Epithelial cell of proximal tubule (primary cell): ENCODE data around the gene ATP8B3. TPM values are rescaled to one million over a fixed set of nuclear protein-coding genes. Genes with fewer than 3 reads are reported as not detected.
"Not testable (repeated sequence)": the region's sequence is repeated elsewhere in the genome, so short reads cannot be mapped to it uniquely, and the experiment has no call there.

ENCODE experiments used
- DNase-seq: peaks from one replicate; pipeline ENCODE4 v3.0.0-alpha.2; 2011; ENCODE audit warnings: low read depth
- H3K4me3 ChIP-seq: 2 replicates; pipeline ENCODE4 v1.5.1; 2011; ENCODE audit warnings: low read depth, mild to moderate bottlenecking, low read length
- total RNA-seq: library from RNA; depleted of rRNA; stranded (reverse); fragments of >200 nt; gene quantifications from 2 replicates; pipeline ENCODE4 v1.2.3, GENCODE V29; 2015
- TF ChIP-seq, protein P1 (sequence below): conservative IDR thresholded peaks from 2 replicates; pipeline ENCODE4 v1.5.1; 2012; ENCODE audit warnings: low read depth, mild to moderate bottlenecking, low read length

Gene ATP8B3
- total RNA-seq, 1 donor from 2014 or later, result 1.7 TPM

DNA sequence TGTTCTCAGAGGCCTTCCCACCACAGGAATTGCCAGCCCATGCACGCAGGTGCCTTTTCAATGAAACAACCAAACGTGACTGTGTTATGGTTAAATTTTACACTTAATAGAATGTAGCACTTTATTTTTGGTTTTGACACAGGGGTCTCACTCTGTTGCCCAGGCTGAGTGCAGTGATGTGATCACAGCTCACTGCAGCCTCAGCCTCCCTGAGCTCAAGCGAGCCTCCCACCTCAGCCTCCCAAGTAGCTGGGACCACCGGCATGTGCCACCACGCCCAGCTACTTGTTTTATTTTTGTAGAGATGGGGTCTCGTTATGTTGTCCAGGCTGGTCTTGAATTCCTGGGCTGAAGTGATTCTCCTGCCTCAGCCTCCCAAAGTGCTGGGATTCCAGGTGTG is 7.2 kb downstream of the ATP8B3 start:
- H3K4me3 ChIP-seq, result no peak overlapping the region
- no peak for DNase-seq

DNA sequence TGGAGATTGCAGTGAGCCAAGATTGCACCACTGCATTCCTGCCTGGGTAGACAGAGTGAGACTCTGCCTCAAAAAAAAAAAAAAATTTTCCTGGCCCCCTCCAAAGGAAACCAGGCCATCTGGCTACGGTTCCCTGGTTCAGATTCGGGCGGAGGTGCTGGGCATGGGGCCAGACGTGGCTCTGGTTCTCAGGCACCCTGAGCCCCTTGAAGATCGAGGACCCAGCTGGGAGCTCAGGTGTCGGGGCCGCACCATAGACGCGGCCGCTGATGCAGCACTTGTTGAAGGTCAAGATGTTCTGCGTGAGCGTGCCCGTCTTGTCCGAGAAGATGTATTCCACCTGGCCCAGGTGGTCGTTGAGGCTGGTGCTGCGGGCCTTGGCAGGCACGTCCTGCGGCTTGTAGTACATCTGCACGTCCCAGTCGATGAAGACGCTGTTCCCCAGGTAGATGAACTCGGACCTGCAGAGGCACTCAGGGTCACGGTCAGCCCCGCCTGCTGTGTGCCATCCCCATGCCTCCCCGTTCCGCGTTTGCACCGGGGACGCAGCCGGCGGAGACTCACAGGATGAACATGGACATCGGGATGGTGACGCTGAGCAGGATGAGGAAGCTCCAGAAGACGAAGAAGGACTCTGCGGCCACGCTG is 12.3 kb downstream of the ATP8B3 start:
- TF ChIP-seq, protein P1, sequence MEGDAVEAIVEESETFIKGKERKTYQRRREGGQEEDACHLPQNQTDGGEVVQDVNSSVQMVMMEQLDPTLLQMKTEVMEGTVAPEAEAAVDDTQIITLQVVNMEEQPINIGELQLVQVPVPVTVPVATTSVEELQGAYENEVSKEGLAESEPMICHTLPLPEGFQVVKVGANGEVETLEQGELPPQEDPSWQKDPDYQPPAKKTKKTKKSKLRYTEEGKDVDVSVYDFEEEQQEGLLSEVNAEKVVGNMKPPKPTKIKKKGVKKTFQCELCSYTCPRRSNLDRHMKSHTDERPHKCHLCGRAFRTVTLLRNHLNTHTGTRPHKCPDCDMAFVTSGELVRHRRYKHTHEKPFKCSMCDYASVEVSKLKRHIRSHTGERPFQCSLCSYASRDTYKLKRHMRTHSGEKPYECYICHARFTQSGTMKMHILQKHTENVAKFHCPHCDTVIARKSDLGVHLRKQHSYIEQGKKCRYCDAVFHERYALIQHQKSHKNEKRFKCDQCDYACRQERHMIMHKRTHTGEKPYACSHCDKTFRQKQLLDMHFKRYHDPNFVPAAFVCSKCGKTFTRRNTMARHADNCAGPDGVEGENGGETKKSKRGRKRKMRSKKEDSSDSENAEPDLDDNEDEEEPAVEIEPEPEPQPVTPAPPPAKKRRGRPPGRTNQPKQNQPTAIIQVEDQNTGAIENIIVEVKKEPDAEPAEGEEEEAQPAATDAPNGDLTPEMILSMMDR, result no peak
- no peak for DNase-seq

More for the DNA sequence above, 7.2 kb downstream of the ATP8B3 start:
- TF ChIP-seq, protein P1, result no peak

DNA sequence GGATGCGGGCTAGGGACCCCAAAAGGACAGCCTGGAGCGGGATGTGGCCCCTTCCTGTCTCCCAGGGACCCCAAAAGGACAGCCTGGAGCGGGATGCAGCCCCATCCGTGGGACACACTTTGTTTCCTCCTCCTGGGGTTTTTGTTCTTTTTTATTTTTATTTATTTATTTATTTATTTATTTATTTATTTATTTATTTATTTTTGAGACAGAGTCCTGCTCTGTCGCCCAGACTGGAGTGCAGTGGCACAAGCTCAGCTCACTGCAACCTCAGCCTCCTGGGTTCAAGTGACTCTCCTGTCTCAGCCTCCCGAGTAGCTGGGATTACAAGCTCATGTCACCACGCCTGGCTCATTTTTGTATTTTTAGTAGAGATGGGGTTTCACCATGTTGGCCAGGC is 14.8 kb downstream of the ATP8B3 start:
- not testable (repeated sequence) for DNase-seq

More for the DNA sequence above, 12.3 kb downstream of the ATP8B3 start:
- no peak overlapping the region for H3K4me3 ChIP-seq

DNA sequence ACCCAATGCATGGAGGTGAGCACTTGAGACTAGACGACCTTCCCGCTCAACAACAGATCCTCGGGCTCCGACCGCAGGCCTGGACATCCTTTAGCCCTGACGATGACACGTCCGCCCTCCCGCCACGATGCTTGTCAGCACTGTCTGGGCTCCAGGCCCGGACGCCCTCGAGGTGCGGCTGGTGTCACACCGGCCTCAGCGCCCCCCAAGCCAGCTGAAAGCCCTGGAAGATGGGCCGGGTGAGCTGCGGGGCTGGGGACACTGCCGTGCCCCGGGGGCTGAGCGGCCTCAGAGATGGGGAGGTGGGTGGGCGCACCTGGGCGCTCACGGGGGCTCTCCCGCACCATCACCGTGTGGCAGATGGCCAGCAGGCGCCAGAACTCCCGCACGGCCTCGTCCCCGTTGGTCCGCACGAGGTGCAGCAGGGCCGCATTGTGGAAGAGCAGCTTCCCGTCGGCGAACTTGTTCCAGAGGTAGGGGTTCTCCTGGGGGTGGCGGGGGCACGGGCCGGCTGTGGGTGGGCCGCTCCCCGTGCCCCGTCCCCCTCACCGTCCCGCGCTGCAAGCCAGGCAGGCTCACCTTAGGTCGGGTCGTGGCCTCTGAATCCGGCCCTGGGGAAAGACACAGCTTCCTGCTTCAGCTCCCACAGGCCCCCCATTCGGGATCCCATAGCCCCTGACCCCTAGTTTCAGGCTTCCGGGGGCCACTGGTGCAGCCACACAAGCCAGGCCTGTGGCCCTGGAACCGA is 15.5 kb downstream of the ATP8B3 start:
- no peak overlapping the region for H3K4me3 ChIP-seq
- no peak for DNase-seq
- TF ChIP-seq, protein P1, result no peak

More for the DNA sequence above, 14.8 kb downstream of the ATP8B3 start:
- H3K4me3 ChIP-seq, result not testable (repeated sequence)

DNA sequence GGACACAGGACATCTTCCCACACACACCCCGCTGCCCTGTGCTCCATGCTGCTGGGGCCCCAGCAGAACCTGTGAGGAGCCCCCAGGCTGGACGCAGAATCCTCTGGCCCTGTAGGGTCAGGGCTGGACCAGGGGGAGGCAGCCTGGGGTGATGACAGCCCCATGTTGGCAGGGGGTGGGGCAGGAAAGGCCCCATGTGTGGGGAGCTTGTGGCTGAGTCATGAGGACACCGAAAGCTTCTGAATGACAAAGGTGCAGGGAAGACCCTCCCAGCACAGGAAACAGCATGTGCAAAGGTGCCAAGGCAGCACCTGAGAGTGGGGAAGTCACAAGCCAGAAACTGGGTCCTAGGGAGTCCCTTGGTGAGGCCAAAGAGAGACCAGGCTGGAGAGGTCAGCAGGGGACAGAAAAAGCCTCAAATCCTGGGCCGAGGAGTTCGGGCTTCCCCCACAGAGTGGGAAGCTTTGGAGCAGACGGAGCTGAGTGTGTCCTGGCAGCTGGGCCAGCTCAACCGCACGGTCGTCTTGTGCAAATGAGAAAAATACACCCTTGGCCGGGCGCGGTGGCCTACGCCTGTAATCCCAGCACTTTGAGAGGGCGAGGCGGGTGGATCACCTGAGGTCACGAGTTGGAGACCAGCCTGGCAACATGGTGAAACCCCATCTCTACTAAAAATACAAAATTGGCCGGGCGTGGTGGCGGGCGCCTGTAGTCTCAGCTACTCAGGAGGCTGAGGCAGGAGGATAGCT is 17.5 kb downstream of the ATP8B3 start:
- DNase-seq, result no peak
- no peak overlapping the region for H3K4me3 ChIP-seq
- TF ChIP-seq, protein P1, result no peak

DNA sequence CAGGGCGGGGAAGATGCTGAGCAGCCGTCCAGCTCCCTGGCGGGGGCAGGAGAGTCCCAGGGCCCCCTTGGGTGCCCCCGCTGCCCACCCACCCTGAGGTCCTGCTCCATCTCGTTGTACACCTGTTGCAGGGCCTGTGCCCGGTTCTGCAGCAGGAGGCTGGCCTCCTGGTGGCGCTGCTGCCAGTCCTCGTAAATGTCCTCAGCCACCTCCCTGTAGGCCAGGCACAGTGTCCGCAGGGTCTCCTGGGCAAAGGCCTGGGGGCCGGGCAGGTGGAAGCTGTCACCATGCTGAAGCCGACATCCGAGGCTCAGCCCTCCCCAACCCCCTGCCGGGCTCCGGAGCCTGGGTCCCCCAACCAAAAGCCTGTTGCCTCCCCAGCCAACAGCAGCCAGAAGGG is 20.2 kb downstream of the ATP8B3 start:
- TF ChIP-seq, protein P1, result no peak
- no peak for DNase-seq
- no peak overlapping the region for H3K4me3 ChIP-seq

DNA sequence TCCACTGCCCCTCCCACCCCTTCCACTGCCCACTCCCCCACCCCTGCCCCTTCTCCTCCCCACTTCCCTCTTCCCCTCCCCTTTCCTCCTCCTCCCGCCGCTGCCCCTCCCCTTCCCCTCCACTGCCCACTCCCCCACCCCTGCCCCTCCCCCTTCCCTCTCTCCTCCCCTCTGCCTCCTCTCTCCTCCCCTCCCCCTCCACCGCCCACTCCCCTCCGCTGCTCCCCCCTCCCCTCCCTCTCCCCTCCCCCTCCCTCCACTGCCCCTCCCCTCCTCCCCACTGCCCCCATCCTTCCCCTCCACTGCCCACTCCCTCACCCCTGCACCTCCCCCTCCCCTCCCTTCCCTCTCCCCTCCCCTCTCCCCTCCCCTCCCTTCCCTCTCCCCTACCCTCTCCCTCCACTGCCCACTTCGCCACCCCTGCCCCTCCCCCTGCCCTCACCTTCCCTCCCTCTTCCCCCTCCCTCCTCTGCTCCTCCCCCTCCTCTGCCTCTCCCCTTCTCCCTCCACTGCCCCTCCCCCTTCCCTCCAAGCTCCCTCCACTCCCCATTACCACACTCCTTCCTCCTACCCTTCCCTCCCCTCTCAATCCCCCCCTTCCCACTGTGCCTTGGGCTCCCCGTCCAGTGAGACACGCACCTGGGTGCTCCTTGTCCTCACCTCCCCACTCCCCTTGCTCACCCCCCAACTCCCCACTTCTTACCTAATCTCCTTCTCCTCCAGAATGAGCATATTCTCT is 21.9 kb downstream of the ATP8B3 start:
- no peak overlapping the region for H3K4me3 ChIP-seq
- TF ChIP-seq, protein P1, result no peak

More for the DNA sequence above, 21.9 kb downstream of the ATP8B3 start:
- DNase-seq, result no peak
